ENCODE results near the gene TMEM229B.
A peak's percentile ranks its signal among the peaks of the same experiment; 100 is the strongest.
"Not testable (repeated sequence)": the region's sequence is repeated elsewhere in the genome, so short reads cannot be mapped to it uniquely, and the experiment has no call there.

TMEM229B gene

GRCh38 chr14:67451667-67452066 lies 36.9 kb downstream of the TMEM229B start:
- not testable (repeated sequence) for DNase-seq

- no peak for DNase-seq
Measured at GRCh38 chr14:67449096-67449495, 39.4 kb downstream of the TMEM229B start.

- no peak for DNase-seq
Measured at GRCh38 chr14:67447033-67447381, 41.5 kb downstream of the TMEM229B start.

GRCh38 chr14:67446371-67447032 lies 42.0 kb downstream of the TMEM229B start:
- no peak for DNase-seq

- DNase-seq: no peak
Measured at GRCh38 chr14:67444395-67444794, 44.1 kb downstream of the TMEM229B start.

- DNase-seq: no peak
Measured at GRCh38 chr14:67442139-67442906, 46.2 kb downstream of the TMEM229B start.

GRCh38 chr14:67441672-67442071 lies 46.8 kb downstream of the TMEM229B start:
- DNase-seq: no peak

- no peak for DNase-seq
Measured at GRCh38 chr14:67441256-67441655, 47.3 kb downstream of the TMEM229B start.

- no peak for DNase-seq
Measured at GRCh38 chr14:67440513-67440912, 48.0 kb downstream of the TMEM229B start.

- DNase-seq: no peak
Measured at GRCh38 chr14:67438969-67439368, 49.6 kb downstream of the TMEM229B start.

- DNase-seq: no peak
Measured at GRCh38 chr14:67436006-67436866, 52.3 kb downstream of the TMEM229B start.

GRCh38 chr14:67435603-67436002 lies 52.9 kb downstream of the TMEM229B start:
- DNase-seq: no peak

- no peak for DNase-seq
Measured at GRCh38 chr14:67432050-67432564, 56.4 kb downstream of the TMEM229B start.

GRCh38 chr14:67429510-67430205 lies 58.9 kb downstream of the TMEM229B start:
- no peak for DNase-seq

- DNase-seq: no peak
Measured at GRCh38 chr14:67428501-67429031, 60.0 kb downstream of the TMEM229B start.

GRCh38 chr14:67426983-67427606 lies 61.4 kb downstream of the TMEM229B start:
- peak; percentile 32 to 66 (median 61) for DNase-seq

GRCh38 chr14:67426161-67426560 lies 62.4 kb downstream of the TMEM229B start:
- no peak for DNase-seq

GRCh38 chr14:67425608-67426007 lies 62.9 kb downstream of the TMEM229B start:
- no peak for DNase-seq

GRCh38 chr14:67424539-67424938 lies 64.0 kb downstream of the TMEM229B start:
- DNase-seq: no peak

- DNase-seq: no peak
Measured at GRCh38 chr14:67423424-67423823, 65.1 kb downstream of the TMEM229B start.

- no peak for DNase-seq
Measured at GRCh38 chr14:67421356-67422224, 66.9 kb downstream of the TMEM229B start.

Measured in T-helper 1 cell (primary cell).